HEK293 (cell line): ENCODE measurements around the gene NBPF3.

ENCODE experiments used
- MZF1 ChIP-seq: fragments of 450-650 bp; formaldehyde crosslinking; IDR thresholded peaks from 2 replicates; pipeline ENCODE4 v1.5.1; 2017; ENCODE audit warnings: missing biosample characterization, missing genetic modification characterization, borderline replicate concordance
- ZNF274 ChIP-seq, 2 experiments: fragments of 200-500 bp in 1 of 2; fragments of 450-650 bp in 1 of 2; sonication (Bioruptor generic) in 1 of 2; formaldehyde crosslinking in 1 of 2; IDR thresholded peaks; 2 replicates each; pipeline versions ENCODE4 v1.5.1 to v1.6.1; 2014 to 2016; ENCODE audit warnings: borderline replicate concordance in 1 of 2, inconsistent platforms in 1 of 2, low read length in 1 of 2, missing biosample characterization in 1 of 2, missing genetic modification characterization in 1 of 2
- ZNF776 ChIP-seq: fragments of 450-650 bp; formaldehyde crosslinking; IDR thresholded peaks from 2 replicates; pipeline ENCODE4 v1.5.0; 2017; ENCODE audit warnings: missing biosample characterization, missing genetic modification characterization, borderline replicate concordance
- ZSCAN30 ChIP-seq: fragments of 450-650 bp; IDR thresholded peaks from 2 replicates; pipeline ENCODE4 v1.5.1; 2018; ENCODE audit warnings: missing biosample characterization, mild to moderate bottlenecking, missing genetic modification characterization, moderate library complexity
- TF ChIP-seq, protein P1 (sequence below): fragments of 450-650 bp; formaldehyde crosslinking; IDR thresholded peaks from 2 replicates; pipeline ENCODE4 v1.5.1; 2016; ENCODE audit warnings: missing biosample characterization, missing genetic modification characterization

DNA sequence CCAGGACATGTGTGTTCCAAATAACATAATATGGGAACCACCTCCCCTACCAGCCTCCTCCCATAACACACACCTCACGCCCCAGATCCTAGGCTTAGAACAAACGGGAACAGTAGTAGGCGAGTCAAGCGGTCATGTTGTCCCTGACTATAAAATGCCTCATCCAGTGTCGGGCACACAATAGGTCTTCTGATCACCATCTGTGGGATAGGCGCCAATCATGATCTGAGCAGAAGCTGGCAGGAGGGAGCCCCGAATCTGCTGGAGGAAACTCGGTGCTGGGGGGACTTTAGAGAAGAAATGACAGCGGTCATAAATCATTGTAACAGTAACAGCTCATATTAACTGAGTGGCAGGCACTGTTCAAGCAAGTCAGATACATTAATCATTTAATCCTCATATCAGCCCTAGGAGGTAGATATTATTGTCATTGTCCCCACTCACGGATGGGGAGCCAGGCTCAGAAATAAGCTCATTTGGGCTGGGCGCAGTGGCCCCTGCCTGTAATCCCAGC, 82.6 kb downstream of the NBPF3 start:
- TF ChIP-seq ZNF776 (tag by site-specific recombination) = no peak
- TF ChIP-seq, protein P1, sequence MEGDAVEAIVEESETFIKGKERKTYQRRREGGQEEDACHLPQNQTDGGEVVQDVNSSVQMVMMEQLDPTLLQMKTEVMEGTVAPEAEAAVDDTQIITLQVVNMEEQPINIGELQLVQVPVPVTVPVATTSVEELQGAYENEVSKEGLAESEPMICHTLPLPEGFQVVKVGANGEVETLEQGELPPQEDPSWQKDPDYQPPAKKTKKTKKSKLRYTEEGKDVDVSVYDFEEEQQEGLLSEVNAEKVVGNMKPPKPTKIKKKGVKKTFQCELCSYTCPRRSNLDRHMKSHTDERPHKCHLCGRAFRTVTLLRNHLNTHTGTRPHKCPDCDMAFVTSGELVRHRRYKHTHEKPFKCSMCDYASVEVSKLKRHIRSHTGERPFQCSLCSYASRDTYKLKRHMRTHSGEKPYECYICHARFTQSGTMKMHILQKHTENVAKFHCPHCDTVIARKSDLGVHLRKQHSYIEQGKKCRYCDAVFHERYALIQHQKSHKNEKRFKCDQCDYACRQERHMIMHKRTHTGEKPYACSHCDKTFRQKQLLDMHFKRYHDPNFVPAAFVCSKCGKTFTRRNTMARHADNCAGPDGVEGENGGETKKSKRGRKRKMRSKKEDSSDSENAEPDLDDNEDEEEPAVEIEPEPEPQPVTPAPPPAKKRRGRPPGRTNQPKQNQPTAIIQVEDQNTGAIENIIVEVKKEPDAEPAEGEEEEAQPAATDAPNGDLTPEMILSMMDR (tag by site-specific recombination) = no peak
- TF ChIP-seq ZSCAN30 = no peak
- no peak for TF ChIP-seq MZF1 (tag by site-specific recombination)
- TF ChIP-seq ZNF274 (IDR thresholded peaks at IDR 0.05; ENCODE audit: low read length) = no peak
- TF ChIP-seq ZNF274 (tag by site-specific recombination; IDR thresholded peaks at IDR 0.05; ENCODE audit: borderline replicate concordance) = no peak
